ENCODE results near the gene TECPR2.
"Not testable (repeated sequence)": the region's sequence is repeated elsewhere in the genome, so short reads cannot be mapped to it uniquely, and the experiment has no call there.

TECPR2 gene

GRCh38 chr14:102362545-102363181 lies at the start of gene TECPR2, which contains the start of gene CINP:
TSS of gene TECPR2 (plus strand) at chr14:102362941. CDS start at chr14:102376722, 13,781 bp downstream.
TSS of gene CINP (minus strand) at chr14:102362890. CDS start at chr14:102362851, 39 bp downstream.
- peak; percentile 97 for DNase-seq

GRCh38 chr14:102314242-102315011 lies 48.3 kb upstream of the TECPR2 start:
- DNase-seq = peak; percentile 83

GRCh38 chr14:102315121-102315520 lies 47.6 kb upstream of the TECPR2 start:
- DNase-seq = no peak

GRCh38 chr14:102316338-102316742 lies 46.4 kb upstream of the TECPR2 start:
- DNase-seq = no peak

- peak; percentile 99 for DNase-seq
Measured at GRCh38 chr14:102316743-102317563, 45.8 kb upstream of the TECPR2 start.

- no peak for DNase-seq
Measured at GRCh38 chr14:102317564-102318248, 45.0 kb upstream of the TECPR2 start.

GRCh38 chr14:102318781-102319276 lies 43.9 kb upstream of the TECPR2 start:
- no peak for DNase-seq

- peak; percentile 98 for DNase-seq
Measured at GRCh38 chr14:102319351-102320032, 43.2 kb upstream of the TECPR2 start, which contains the start of gene ZNF839. TSS of gene ZNF839 (plus strand) at chr14:102319746. CDS start at chr14:102319766, 20 bp downstream.

GRCh38 chr14:102320033-102320660 lies 42.6 kb upstream of the TECPR2 start:
- DNase-seq = peak; percentile 64

GRCh38 chr14:102320671-102321455 lies 41.9 kb upstream of the TECPR2 start:
- no peak for DNase-seq

- DNase-seq = no peak
Measured at GRCh38 chr14:102321456-102322422, 41.0 kb upstream of the TECPR2 start.

- no peak for DNase-seq
Measured at GRCh38 chr14:102323102-102323501, 39.6 kb upstream of the TECPR2 start.

GRCh38 chr14:102325791-102326345 lies 36.9 kb upstream of the TECPR2 start:
- DNase-seq = no peak

GRCh38 chr14:102326583-102326982 lies 36.2 kb upstream of the TECPR2 start:
- no peak for DNase-seq

GRCh38 chr14:102329381-102329780 lies 33.4 kb upstream of the TECPR2 start:
- DNase-seq = not testable (repeated sequence)

- no peak for DNase-seq
Measured at GRCh38 chr14:102330806-102331205, 31.9 kb upstream of the TECPR2 start.

GRCh38 chr14:102333390-102333789 lies 29.4 kb upstream of the TECPR2 start:
- DNase-seq = no peak

GRCh38 chr14:102333795-102334705 lies 28.7 kb upstream of the TECPR2 start:
- no peak for DNase-seq
